GM08714 (cell line): ENCODE results near the gene ARHGAP8.

ENCODE experiments used
- H3K4me3 ChIP-seq: fragments of 200-500 bp; sonication (Bioruptor generic); 2 replicates; pipeline ENCODE4 v1.5.1; 2014; ENCODE audit warnings: mild to moderate bottlenecking, low read length, inconsistent platforms
- ZNF274 ChIP-seq: IDR thresholded peaks from 2 replicates; pipeline ENCODE4 v1.6.1; 2012; ENCODE audit warnings: mild to moderate bottlenecking, low read depth, low read length

ARHGAP8 gene

GRCh38 chr22:44865193-44866057, 113.0 kb downstream of the ARHGAP8 start:
- H3K4me3 ChIP-seq, result no peak overlapping the region
- no peak for TF ChIP-seq ZNF274

- TF ChIP-seq ZNF274, result no peak
These were observed 116.8 kb downstream of the ARHGAP8 start for GRCh38 chr22:44869196-44869595.

GRCh38 chr22:44870021-44870420, 117.6 kb downstream of the ARHGAP8 start:
- TF ChIP-seq ZNF274, result no peak
- no peak overlapping the region for H3K4me3 ChIP-seq

More at GRCh38 chr22:44869196-44869595, 116.8 kb downstream of the ARHGAP8 start:
- no peak overlapping the region for H3K4me3 ChIP-seq

GRCh38 chr22:44871782-44872181, 119.4 kb downstream of the ARHGAP8 start:
- H3K4me3 ChIP-seq, result no peak overlapping the region
- no peak for TF ChIP-seq ZNF274

GRCh38 chr22:44876921-44877320, 124.5 kb downstream of the ARHGAP8 start:
- no peak overlapping the region for H3K4me3 ChIP-seq
- no peak for TF ChIP-seq ZNF274

- TF ChIP-seq ZNF274, result no peak
- H3K4me3 ChIP-seq, result no peak overlapping the region
These were observed 126.3 kb downstream of the ARHGAP8 start for GRCh38 chr22:44878483-44879300.

- TF ChIP-seq ZNF274, result no peak
- H3K4me3 ChIP-seq, result no peak overlapping the region
These were observed 126.9 kb downstream of the ARHGAP8 start for GRCh38 chr22:44879301-44879680.

- TF ChIP-seq ZNF274, result no peak
- H3K4me3 ChIP-seq, result no peak overlapping the region
These were observed 128.4 kb downstream of the ARHGAP8 start for GRCh38 chr22:44880610-44881290.

GRCh38 chr22:44881624-44882023, 129.2 kb downstream of the ARHGAP8 start:
- H3K4me3 ChIP-seq, result no peak overlapping the region
- no peak for TF ChIP-seq ZNF274

- TF ChIP-seq ZNF274, result no peak
- H3K4me3 ChIP-seq, result no peak overlapping the region
These were observed 130.0 kb downstream of the ARHGAP8 start for GRCh38 chr22:44882226-44882905.

GRCh38 chr22:44883011-44883421, 130.6 kb downstream of the ARHGAP8 start:
- TF ChIP-seq ZNF274, result no peak
- H3K4me3 ChIP-seq, result no peak overlapping the region

GRCh38 chr22:44884562-44884961, 132.2 kb downstream of the ARHGAP8 start:
- no peak overlapping the region for H3K4me3 ChIP-seq
- TF ChIP-seq ZNF274, result no peak

- no peak for TF ChIP-seq ZNF274
These were observed 132.8 kb downstream of the ARHGAP8 start for GRCh38 chr22:44884968-44885805.

More at GRCh38 chr22:44884968-44885805, 132.8 kb downstream of the ARHGAP8 start:
- no peak overlapping the region for H3K4me3 ChIP-seq
